Epithelial cell of prostate (primary cell): ENCODE measurements around the gene TPRG1L.

ENCODE experiments used
- DNase-seq: peaks from one replicate; pipeline ENCODE4 v3.0.0-alpha.2; 2011; ENCODE audit warnings: low read depth, low spot score
- H3K27ac ChIP-seq: fragments of 450-650 bp; 2 replicates; pipeline ENCODE4 v1.5.1; 2017; ENCODE audit warnings: mild to moderate bottlenecking

TPRG1L gene

GRCh38 chr1:3656450-3657095 lies 31.8 kb downstream of the TPRG1L start:
- no peak overlapping the region for H3K27ac ChIP-seq
- DNase-seq = no peak

DNA sequence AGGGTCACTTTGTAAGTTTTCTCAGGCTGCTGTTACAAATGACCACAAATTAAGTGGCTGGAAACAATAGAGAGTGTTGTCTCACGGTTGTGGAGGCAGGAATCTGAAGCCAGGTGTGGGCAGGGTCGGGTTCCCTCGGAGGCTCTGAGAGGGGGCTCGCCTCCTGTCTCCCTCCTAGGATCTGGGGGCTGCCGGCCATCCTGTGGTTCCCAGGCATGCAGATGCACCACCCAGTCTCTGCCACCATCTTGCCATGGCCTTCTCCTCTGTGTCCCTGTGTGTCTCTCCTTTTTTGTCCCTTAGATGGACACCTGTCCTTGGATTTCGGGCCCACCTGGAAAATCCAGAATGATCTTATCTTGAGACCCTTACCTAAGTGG lies 32.3 kb downstream of the TPRG1L start:
- no peak overlapping the region for H3K27ac ChIP-seq

DNA sequence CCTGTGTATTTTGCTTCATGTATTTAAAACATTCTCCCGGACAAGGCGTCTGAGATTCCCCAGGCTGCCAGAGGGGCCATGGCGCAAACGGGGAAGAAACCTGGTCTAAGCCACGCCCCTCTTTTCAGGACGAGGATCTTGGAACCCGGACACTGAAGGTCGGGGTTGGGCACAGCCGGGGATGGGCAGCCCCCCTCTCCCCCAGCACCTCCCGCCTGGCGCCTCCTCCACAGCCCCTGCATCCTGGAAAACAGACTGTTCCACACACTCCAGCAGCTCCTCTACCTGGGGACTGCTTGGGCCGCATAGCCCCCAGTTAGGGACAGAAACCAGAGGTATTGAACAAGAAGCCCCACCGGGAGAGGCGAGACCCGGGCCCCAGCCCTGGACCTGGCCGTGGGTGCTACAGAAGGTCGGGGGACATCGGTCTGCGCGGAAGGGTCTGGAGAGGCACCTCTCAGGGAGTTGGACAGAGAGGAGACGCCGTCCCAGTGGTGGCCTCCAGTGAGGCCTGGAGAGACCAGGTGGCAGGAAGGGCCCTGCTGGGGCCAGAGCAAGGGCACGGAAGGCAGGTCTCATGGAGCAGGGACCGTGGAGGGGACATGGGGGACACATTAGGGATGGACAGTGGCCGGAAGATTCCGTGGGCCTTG lies 32.9 kb downstream of the TPRG1L start:
- H3K27ac ChIP-seq = no peak overlapping the region
- DNase-seq = no peak

More for the DNA sequence above, 32.3 kb downstream of the TPRG1L start:
- no peak for DNase-seq

GRCh38 chr1:3658231-3658615 lies 33.4 kb downstream of the TPRG1L start:
- H3K27ac ChIP-seq = no peak overlapping the region
- no peak for DNase-seq

DNA sequence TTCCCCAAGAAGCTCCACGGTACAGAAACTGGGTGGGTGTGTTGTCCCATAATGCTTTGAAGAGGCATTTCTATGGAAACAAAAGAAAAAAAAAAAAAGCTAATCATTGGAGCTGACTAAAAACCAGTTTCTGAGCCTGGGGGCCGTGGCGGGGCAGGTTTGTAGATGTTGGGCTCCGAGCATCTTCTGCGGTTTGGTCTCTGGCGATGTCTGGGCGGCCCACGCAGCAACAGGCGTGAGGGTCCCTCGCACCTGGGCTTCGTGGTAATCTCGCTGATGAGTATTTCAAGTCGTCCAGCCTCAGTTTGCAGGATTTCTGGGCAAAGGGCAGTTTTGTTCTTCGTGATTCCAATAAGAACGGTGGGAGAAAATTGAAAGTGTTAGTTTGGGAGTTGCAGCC lies 34.3 kb downstream of the TPRG1L start:
- no peak for DNase-seq
- H3K27ac ChIP-seq = no peak overlapping the region

- DNase-seq = no peak
- H3K27ac ChIP-seq = no peak overlapping the region
These were observed 35.9 kb downstream of the TPRG1L start for GRCh38 chr1:3660704-3661103.

GRCh38 chr1:3661631-3662030 lies 36.8 kb downstream of the TPRG1L start:
- no peak overlapping the region for H3K27ac ChIP-seq
- no peak for DNase-seq

- no peak for DNase-seq
- no peak overlapping the region for H3K27ac ChIP-seq
These were observed 37.4 kb downstream of the TPRG1L start for GRCh38 chr1:3662080-3662671.

- H3K27ac ChIP-seq = no peak overlapping the region
- DNase-seq = no peak
These were observed 39.3 kb downstream of the TPRG1L start for GRCh38 chr1:3663999-3664699.

- no peak overlapping the region for H3K27ac ChIP-seq
- DNase-seq = no peak
These were observed 40.0 kb downstream of the TPRG1L start for GRCh38 chr1:3664700-3665375.

- no peak for DNase-seq
- H3K27ac ChIP-seq = no peak overlapping the region
These were observed 43.3 kb downstream of the TPRG1L start for GRCh38 chr1:3668148-3668547.

GRCh38 chr1:3668585-3669300 lies 43.9 kb downstream of the TPRG1L start:
- no peak for DNase-seq
- H3K27ac ChIP-seq = no peak overlapping the region

GRCh38 chr1:3669421-3669821 lies 44.6 kb downstream of the TPRG1L start:
- H3K27ac ChIP-seq = no peak overlapping the region
- DNase-seq = no peak

DNA sequence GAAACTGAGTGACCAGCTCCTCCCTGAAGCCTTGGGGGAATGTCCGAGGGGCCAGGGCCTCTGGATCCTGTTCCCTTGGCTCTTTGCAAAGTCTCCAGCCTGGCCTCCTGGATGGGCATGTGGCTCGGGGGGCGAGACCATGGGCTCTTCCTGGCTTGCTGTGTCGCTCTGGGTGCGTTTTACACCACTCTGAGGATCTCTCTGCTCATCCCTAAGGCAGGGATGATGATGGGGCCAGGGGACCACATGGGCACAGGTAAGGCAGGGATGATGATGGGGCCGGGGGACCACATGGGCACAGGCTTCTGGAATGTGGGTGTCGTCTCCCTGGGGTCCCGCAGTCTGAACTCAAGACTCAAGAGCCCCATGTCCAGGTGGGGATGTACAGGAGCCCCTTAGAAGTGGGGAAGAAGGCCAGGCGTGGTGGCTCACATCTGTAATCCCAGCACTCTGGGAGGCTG lies 45.2 kb downstream of the TPRG1L start:
- H3K27ac ChIP-seq = no peak overlapping the region
- no peak for DNase-seq

GRCh38 chr1:3670823-3671265 lies 46.0 kb downstream of the TPRG1L start:
- no peak for DNase-seq
- H3K27ac ChIP-seq = no peak overlapping the region

GRCh38 chr1:3671371-3672180 lies 46.8 kb downstream of the TPRG1L start:
- no peak overlapping the region for H3K27ac ChIP-seq
- no peak for DNase-seq

- H3K27ac ChIP-seq = no peak overlapping the region
- no peak for DNase-seq
These were observed 47.6 kb downstream of the TPRG1L start for GRCh38 chr1:3672231-3672970.

DNA sequence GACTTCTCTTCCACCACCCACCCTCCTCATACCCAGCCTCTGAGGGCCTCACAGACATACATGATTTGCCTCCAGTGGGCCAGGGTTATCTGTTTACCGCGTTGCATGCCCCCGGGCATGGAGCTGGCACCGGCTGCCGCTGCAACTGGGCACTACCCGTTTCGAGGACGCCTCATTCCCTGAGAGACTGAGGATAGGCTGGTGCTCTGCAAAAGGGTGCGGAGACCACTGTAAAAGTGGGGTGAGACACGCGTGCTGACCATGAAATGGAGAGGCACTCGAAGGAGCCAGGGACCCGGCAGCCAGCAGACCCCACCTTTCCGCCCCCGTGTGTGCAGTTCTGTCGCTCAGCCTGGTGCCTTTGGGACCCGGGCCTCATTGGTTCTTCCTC lies 48.2 kb downstream of the TPRG1L start:
- no peak overlapping the region for H3K27ac ChIP-seq
- DNase-seq = no peak
